K562 (cell line): Measurements from ENCODE around the gene ANAPC2. TPM values are rescaled to one million over a fixed set of nuclear protein-coding genes. Genes with fewer than 3 reads are reported as not detected.

Experiments used
- ATAC-seq: fragments of 200-7000 bp; cut with Tn5 transposase; 3 replicates; pipeline ENCODE4 v1.9.1; 2020; ENCODE audit warnings: moderate library complexity
- BruUV-seq: library from RNA; stranded (reverse); fragments of 400-500 nt; replicated peaks from 2 replicates; lab custom pipeline; 2021; lab: Mats Ljungman, UMichigan
- CTCF ChIA-PET: fragments of 300-600 bp; formaldehyde crosslinking; extraction: SDS; loops from one replicate; lab custom pipeline; 2021; ENCODE audit warnings: low intra/inter-chr PET ratio; lab: Yijun Ruan, JAX
- POLR2A ChIA-PET: fragments of 300-600, 350-650 bp; sonication (Branson Sonifier 250); formaldehyde crosslinking; extraction: SDS; loops from one replicate; lab custom pipeline; 2021; ENCODE audit warnings: antibody characterized with exemption, inconsistent platforms; lab: Yijun Ruan, JAX
- DNase-seq, 4 experiments: peaks; one replicate each; pipeline versions ENCODE4 v3.0.0 to v3.0.0-alpha.2; 2011 to 2018; ENCODE audit warnings: low spot score in 3 of 4, mixed read lengths in 3 of 4; ENCODE audit errors: extremely low read depth in 1 of 4
- FAIRE-seq: peaks from 2 replicates; lab custom pipeline; 2011; peaks lifted over from hg19 to GRCh38; lab: Jason Lieb, UNC
- H2AFZ ChIP-seq: 2 replicates; pipeline ENCODE4 v1.6.0; 2011; ENCODE audit warnings: low read depth, low read length, control low read depth, inconsistent platforms
- H3K27ac ChIP-seq: fragments of 200-600 bp; 3 replicates; pipeline ENCODE4 v1.8.0; 2011; ENCODE audit warnings: low read depth, mild to moderate bottlenecking, control low read depth, inconsistent platforms, low read length, moderate library complexity, mixed read lengths; ENCODE audit errors: extremely low read depth
- H3K27me3 ChIP-seq, 2 experiments: fragments of 300-600 bp in 1 of 2; 2 replicates in 1 of 2; 3 replicates in 1 of 2; pipeline versions ENCODE4 v1.6.0 to v1.8.0; 2011; ENCODE audit warnings: inconsistent platforms in 2 of 2, low read length in 2 of 2, mild to moderate bottlenecking in 1 of 2, mixed read lengths in 1 of 2, moderate library complexity in 1 of 2; ENCODE audit not compliant: control insufficient read depth in 2 of 2, insufficient read depth in 2 of 2
- H3K36me3 ChIP-seq: fragments of 300-600 bp; 3 replicates; pipeline ENCODE4 v1.8.0; 2011; ENCODE audit warnings: mild to moderate bottlenecking, low read length, inconsistent platforms; ENCODE audit not compliant: control insufficient read depth, insufficient read depth
- H3K4me1 ChIP-seq, 2 experiments: fragments of 200-600 bp in 1 of 2; replicated peaks in 1 of 2; 2 replicates in 1 of 2; 3 replicates in 1 of 2; pipeline versions ENCODE4 v1.5.1 to v1.8.0; 2011; ENCODE audit warnings: inconsistent platforms in 2 of 2, low read length in 2 of 2, mild to moderate bottlenecking in 1 of 2, mixed read lengths in 1 of 2, moderate library complexity in 1 of 2; ENCODE audit not compliant: control insufficient read depth in 2 of 2, insufficient read depth in 2 of 2
- H3K4me2 ChIP-seq: 2 replicates; pipeline ENCODE4 v1.6.1; 2011; ENCODE audit warnings: low read length, control low read depth, inconsistent platforms, mixed read lengths; ENCODE audit not compliant: insufficient read depth
- H3K4me3 ChIP-seq: fragments of 200-600 bp; sonication (generic), shearing (Covaris generic); 2 replicates; pipeline ENCODE4 v1.5.1; 2016; ENCODE audit warnings: control low read depth, inconsistent platforms
- H3K79me2 ChIP-seq: fragments of 200-600 bp; 3 replicates; pipeline ENCODE4 v1.8.0; 2011; ENCODE audit warnings: low read length, inconsistent platforms; ENCODE audit not compliant: control insufficient read depth, insufficient read depth
- H3K9ac ChIP-seq, 2 experiments: 2 replicates each; pipeline versions ENCODE4 v1.6.0 to v1.6.1; 2011; ENCODE audit warnings: low read depth in 2 of 2, low read length in 2 of 2, control low read depth in 1 of 2, inconsistent platforms in 1 of 2, mild to moderate bottlenecking in 1 of 2, mixed read lengths in 1 of 2; ENCODE audit not compliant: insufficient read depth in 1 of 2
- H3K9me1 ChIP-seq: one replicate; pipeline ENCODE4 v1.6.0; 2011; ENCODE audit warnings: inconsistent platforms, mild to moderate bottlenecking, low read length, moderate library complexity; ENCODE audit not compliant: control insufficient read depth, insufficient read depth
- H3K9me3 ChIP-seq: replicated peaks from 2 replicates; pipeline ENCODE4 v1.5.1; 2011; ENCODE audit warnings: low read depth, low read length, inconsistent platforms; ENCODE audit not compliant: control insufficient read depth, insufficient read depth
- H4K20me1 ChIP-seq: replicated peaks from 2 replicates; pipeline ENCODE4 v1.6.1; 2011; ENCODE audit warnings: low read length, inconsistent platforms, mixed read lengths; ENCODE audit not compliant: control insufficient read depth, insufficient read depth
- RB1 ChIP-seq: fragments of 450-650 bp; IDR thresholded peaks from 2 replicates; pipeline ENCODE4 v1.6.1; 2017; ENCODE audit warnings: low read depth, mild to moderate bottlenecking
- WGBS: fragments of 100-300 bp; shearing (Covaris generic); methylation state at CpG from one replicate; pipeline ENCODE4 v1.1.6; 2016; ENCODE audit warnings: low coverage, mixed read lengths; ENCODE audit not compliant: insufficient coverage; ENCODE audit errors: missing lambda C conversion rate; 5-methylcytosine and 5-hydroxymethylcytosine counted together
- in situ Hi-C: fragments of 300-500 bp; cut with MboI; formaldehyde crosslinking; loops from 4 replicates; pipeline ENCODE4 v1.15.0; 2018; ENCODE audit warnings: inconsistent platforms, mixed read lengths
- intact Hi-C: fragments of 100-400 bp; cut with micrococcal nuclease; formaldehyde crosslinking; loops from 2 replicates; pipeline ENCODE4 v1.14.2; 2022
- polyA plus RNA-seq, 8 experiments: library from polyadenylated mRNA; depleted of rRNA in 4 of 8; stranded (reverse) in 5 of 8; unstranded in 3 of 8; fragments of >200 nt; fragmentation: Nextera tagmentation in 2 of 8; fragmentation: Illumina TruSeq in 1 of 8; extraction: Ambion mirVana in 2 of 8; extraction: Trizol in 1 of 8; gene quantifications; 2 replicates each; pipeline versions ENCODE4 v1.2.1 to v1.2.3, GENCODE V29; 2011 to 2014; ENCODE audit warnings: inconsistent platforms in 1 of 8, missing spikeins in 1 of 8
- total RNA-seq, 7 experiments: library from RNA; depleted of rRNA in 6 of 7; stranded (reverse); fragments of >200 nt in 6 of 7; fragmentation: Illumina TruSeq in 2 of 7; extraction: Trizol in 2 of 7; gene quantifications; 2 replicates each; pipeline versions ENCODE4 v1.2.1 to v1.2.3, GENCODE V29; 2011 to 2021; ENCODE audit warnings: low replicate concordance in 1 of 7
- TF ChIP-seq, protein P1 (sequence below), 3 experiments: IDR thresholded peaks in 2 of 3; conservative IDR thresholded peaks in 1 of 3; 2 replicates each; pipeline ENCODE4 v1.5.1; 2011 to 2012; ENCODE audit warnings: low read length in 3 of 3, mild to moderate bottlenecking in 3 of 3, control low read depth in 2 of 3, improper control_type of control experiment in 1 of 3, inconsistent platforms in 1 of 3, low read depth in 1 of 3, mixed read lengths in 1 of 3, moderate library complexity in 1 of 3; ENCODE audit not compliant: insufficient read depth in 2 of 3

The ANAPC2 gene
- total and polyA plus RNA-seq, 9 of the 15 experiments (the other 6 are each of a cell fraction or from before 2014, with no cell fraction given): 0.11 to 56.5 (median 17.1) TPM; not detected in 1

DNA sequence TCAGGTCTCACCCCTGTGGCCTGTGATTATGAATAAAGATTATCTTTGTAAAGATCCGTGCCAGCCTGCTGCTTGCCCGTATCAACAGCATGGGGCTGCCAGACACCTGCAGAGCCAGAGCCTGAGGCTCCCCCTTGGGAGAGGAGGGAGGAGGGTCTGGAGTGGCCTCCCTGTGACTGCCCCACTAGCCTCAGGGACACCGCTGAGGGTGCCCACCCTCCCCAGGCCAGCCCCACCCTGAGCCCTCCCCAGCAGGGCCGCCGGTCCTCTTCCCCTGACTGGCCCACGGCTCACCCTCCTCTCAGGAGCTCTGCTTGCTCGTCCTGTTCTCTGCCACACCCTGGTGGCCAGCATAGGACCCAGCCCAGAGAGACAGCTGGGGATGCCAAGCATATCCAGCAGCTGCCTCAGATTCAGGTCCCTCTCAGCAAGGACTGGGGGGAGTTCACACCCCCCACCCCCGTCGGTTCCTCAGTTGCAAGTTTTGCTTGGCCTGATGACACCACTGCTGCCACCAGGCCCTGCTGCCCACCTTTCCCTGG lies 2.0 kb upstream of the ANAPC2 start:
- no TSS peak for BruUV-seq
- Histone ChIP-seq H3K27me3 (no peaks in the 10 kb centered on the region), H3K9me3 (no peaks in the 10 kb centered on the region), H3K4me3 (0 out of 2 replicates have a peak overlapping the region, but pooled peaks have one; percentile 98), H4K20me1 (peaks cover 8% of the 10 kb centered on the region), H3K4me2 (peak overlapping the region; percentile 98; the same call in 1 of the 2 replicates), H3K9ac (peak overlapping the region in 1 of 2 experiments; percentile 96; a peak in 2 of 4 replicates), H3K36me3 (peaks cover 53% of the 10 kb centered on the region; the same call in 2 of the 3 replicates)
- ATAC-seq (no peak), DNase-seq (no peak)
- in situ Hi-C loops: no loop called here
- TF ChIP-seq, protein P1, sequence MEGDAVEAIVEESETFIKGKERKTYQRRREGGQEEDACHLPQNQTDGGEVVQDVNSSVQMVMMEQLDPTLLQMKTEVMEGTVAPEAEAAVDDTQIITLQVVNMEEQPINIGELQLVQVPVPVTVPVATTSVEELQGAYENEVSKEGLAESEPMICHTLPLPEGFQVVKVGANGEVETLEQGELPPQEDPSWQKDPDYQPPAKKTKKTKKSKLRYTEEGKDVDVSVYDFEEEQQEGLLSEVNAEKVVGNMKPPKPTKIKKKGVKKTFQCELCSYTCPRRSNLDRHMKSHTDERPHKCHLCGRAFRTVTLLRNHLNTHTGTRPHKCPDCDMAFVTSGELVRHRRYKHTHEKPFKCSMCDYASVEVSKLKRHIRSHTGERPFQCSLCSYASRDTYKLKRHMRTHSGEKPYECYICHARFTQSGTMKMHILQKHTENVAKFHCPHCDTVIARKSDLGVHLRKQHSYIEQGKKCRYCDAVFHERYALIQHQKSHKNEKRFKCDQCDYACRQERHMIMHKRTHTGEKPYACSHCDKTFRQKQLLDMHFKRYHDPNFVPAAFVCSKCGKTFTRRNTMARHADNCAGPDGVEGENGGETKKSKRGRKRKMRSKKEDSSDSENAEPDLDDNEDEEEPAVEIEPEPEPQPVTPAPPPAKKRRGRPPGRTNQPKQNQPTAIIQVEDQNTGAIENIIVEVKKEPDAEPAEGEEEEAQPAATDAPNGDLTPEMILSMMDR (IDR thresholded peaks at IDR 0.05 in 2 of 3, conservative IDR thresholded peaks at IDR 0.05 in 1 of 3; ENCODE audit: insufficient read depth in 2 of 3, low read depth in 1 of 3, low read length in 3 of 3): peak in 2 of 3 experiments; percentile 11 to 19; a peak in 3 of 6 replicates
- no peak for TF ChIP-seq RB1
- TF ChIP-seq, all 486 proteins: peak for 1
- Histone ChIP-seq H3K9me1 (no peaks in the 10 kb centered on the region), H3K27ac (no peak overlapping the region), H3K4me1 (peaks cover 20 to 97% of the 10 kb centered on the region in 2 experiments), H3K79me2 (peaks cover 44% of the 10 kb centered on the region), H2AFZ (no peak overlapping the region)
- ChIA-PET CTCF (no interaction called here), POLR2A (interaction anchor here (0.6 to 6.7 kb wide), 6 partner anchors 8 to 342 kb away, joined by 3 to 56 read pairs (median 4); partner anchors contain the start of genes NDOR1, TMEM203 and TPRN)
- WGBS: 59% methylated on average over 3 of the region's 9 CpGs
- FAIRE-seq: no peak
- intact Hi-C loops: no loop called here
